Cardiac muscle cell (in vitro differentiated cells and primary cell): ENCODE measurements around the gene F2R. TPM values are rescaled to one million over a fixed set of nuclear protein-coding genes. Genes with fewer than 3 reads are reported as not detected.
A peak's percentile ranks its signal among the peaks of the same experiment; 100 is the strongest.

Experiments used
- DNase-seq, 2 donors: peaks; one replicate each; pipeline versions ENCODE4 v3.0.0 to v3.0.0-alpha.2; 2010 to 2017; ENCODE audit warnings: low read depth in 1 of 2, low spot score in 1 of 2
- H3K27ac ChIP-seq: fragments of 200-600 bp; sonication (generic); 2 replicates; pipeline ENCODE4 v1.5.1; 2016
- H3K27me3 ChIP-seq: fragments of 200-600 bp; sonication (generic); 2 replicates; pipeline ENCODE4 v1.6.0; 2016; ENCODE audit warnings: control low read depth
- H3K36me3 ChIP-seq: fragments of 200-600 bp; sonication (generic); 2 replicates; pipeline ENCODE4 v1.5.1; 2016; ENCODE audit warnings: control low read depth
- H3K4me1 ChIP-seq: fragments of 200-600 bp; sonication (generic); 2 replicates; pipeline ENCODE4 v1.8.1; 2017; ENCODE audit warnings: low read depth, mild to moderate bottlenecking, mixed run types
- H3K4me3 ChIP-seq: fragments of 200-600 bp; sonication (generic); 2 replicates; pipeline ENCODE4 v1.5.1; 2016; ENCODE audit warnings: mild to moderate bottlenecking
- H3K9me3 ChIP-seq: fragments of 200-600 bp; sonication (generic); 2 replicates; pipeline ENCODE4 v1.5.1; 2017; ENCODE audit warnings: low read depth, mild to moderate bottlenecking, control low read depth
- CTCF ChIP-seq: IDR thresholded peaks from 2 replicates; pipeline ENCODE4 v1.5.1; 2012; ENCODE audit warnings: low read depth, mild to moderate bottlenecking, low read length
- polyA plus RNA-seq: library from polyadenylated mRNA; unstranded; fragments of >200 nt; fragmentation: Nextera tagmentation; extraction: Ambion mirVana; gene quantifications from 2 replicates; pipeline ENCODE4 v1.2.1, GENCODE V29; 2016
- total RNA-seq: library from RNA; depleted of rRNA; stranded (reverse); fragments of >200 nt; gene quantifications from 2 replicates; pipeline ENCODE4 v1.2.3, GENCODE V29; 2016

The F2R gene
- total and polyA plus RNA-seq, 2 experiments from 2014 or later = 13.4 to 16.6 TPM

- Histone ChIP-seq H3K27ac (no peak overlapping the region), H3K36me3 (no peaks in the 10 kb centered on the region), H3K4me3 (no peak overlapping the region), H3K4me1 (no peaks in the 10 kb centered on the region), H3K9me3 (no peaks in the 10 kb centered on the region), H3K27me3 (peaks cover 17% of the 10 kb centered on the region)
- no peak for TF ChIP-seq CTCF
- DNase-seq = peak in 1 of 2 donors; percentile 71
These were observed 6.2 kb upstream of the F2R start for GRCh38 chr5:76709762-76710161.

GRCh38 chr5:76710991-76711390, 4.9 kb upstream of the F2R start:
- H3K27ac ChIP-seq = no peak overlapping the region

GRCh38 chr5:76714751-76715485, 1.0 kb upstream of the F2R start:
- H3K27ac ChIP-seq = no peak overlapping the region
- H3K27me3 ChIP-seq = peaks cover 27% of the 10 kb centered on the region
- peaks cover 6% of the 10 kb centered on the region for H3K4me1 ChIP-seq
- no peak for TF ChIP-seq CTCF
- H3K9me3 ChIP-seq = no peaks in the 10 kb centered on the region
- no peaks in the 10 kb centered on the region for H3K36me3 ChIP-seq
- DNase-seq = peak; percentile 33 to 42
- peak overlapping the region; percentile 82 for H3K4me3 ChIP-seq

More at GRCh38 chr5:76710991-76711390, 4.9 kb upstream of the F2R start:
- no peaks in the 10 kb centered on the region for H3K9me3 ChIP-seq
- H3K36me3 ChIP-seq = no peaks in the 10 kb centered on the region
- DNase-seq = peak in 1 of 2 donors; percentile 59
- H3K4me1 ChIP-seq = no peaks in the 10 kb centered on the region
- no peak for TF ChIP-seq CTCF
- no peak overlapping the region for H3K4me3 ChIP-seq
- H3K27me3 ChIP-seq = peaks cover 27% of the 10 kb centered on the region

GRCh38 chr5:76715486-76715735, 515 bp upstream of the F2R start:
- TF ChIP-seq CTCF = no peak
- no peak overlapping the region for H3K27ac ChIP-seq
- no peak for DNase-seq
- peak overlapping the region; percentile 82 for H3K4me3 ChIP-seq
- no peaks in the 10 kb centered on the region for H3K36me3 ChIP-seq
- H3K27me3 ChIP-seq = peaks cover 27% of the 10 kb centered on the region
- no peaks in the 10 kb centered on the region for H3K9me3 ChIP-seq
- H3K4me1 ChIP-seq = peaks cover 6% of the 10 kb centered on the region

- DNase-seq = peak; percentile 28 to 44
- Histone ChIP-seq H3K36me3 (no peaks in the 10 kb centered on the region), H3K27ac (no peak overlapping the region), H3K27me3 (peaks cover 27% of the 10 kb centered on the region), H3K4me1 (peaks cover 14% of the 10 kb centered on the region), H3K9me3 (no peaks in the 10 kb centered on the region), H3K4me3 (peak overlapping the region; percentile 82)
- TF ChIP-seq CTCF = no peak
These were observed 681 bp downstream of the F2R start for GRCh38 chr5:76716456-76717157.
